ENCODE measurements around the gene RIPPLY3. TPM values are rescaled to one million over a fixed set of nuclear protein-coding genes. Genes with fewer than 3 reads are reported as not detected.

The RIPPLY3 gene
- total and polyA plus RNA-seq, 2 experiments from 2014 or later, result 2.5 to 2.8 TPM

- TF ChIP-seq EZH2 (IDR thresholded peaks at IDR 0.05; ENCODE audit: low read depth, unreplicated experiment) (no peak), ETS1 (IDR thresholded peaks at IDR 0.05) (no peak)
Measured at GRCh38 chr21:37058261-37058660, 51.8 kb downstream of the RIPPLY3 start (continued).

GRCh38 chr21:37059181-37059580, 52.7 kb downstream of the RIPPLY3 start:
- ATAC-seq (no peak), DNase-seq (ENCODE audit: low spot score) (no peak)
- peaks cover 32% of the 10 kb centered on the region for H3K4me1 Mint-ChIP-seq
- H3K79me2 ChIP-seq (replicated peaks; ENCODE audit: insufficient read depth), result no peaks in the 10 kb centered on the region
- no peak overlapping the region for H3K4me2 ChIP-seq
- no peak overlapping the region for H3K27ac ChIP-seq (ENCODE audit: low read depth)
- H3K27me3 Mint-ChIP-seq (ENCODE audit: insufficient read depth, low read depth, poor library complexity), result peaks cover 6% of the 10 kb centered on the region
- no peak overlapping the region for H3K4me3 ChIP-seq
- no peak overlapping the region for H3K27ac Mint-ChIP-seq
- no peak overlapping the region for H2AFZ ChIP-seq
- peaks cover 3% of the 10 kb centered on the region; the same call in 1 of the 3 replicates for H3K36me3 Mint-ChIP-seq (ENCODE audit: low read depth)
- H4K20me1 ChIP-seq (replicated peaks; ENCODE audit: insufficient read depth), result no peaks in the 10 kb centered on the region
- H3K36me3 ChIP-seq (ENCODE audit: insufficient read depth), result no peaks in the 10 kb centered on the region
- 0 out of 2 replicates have a peak, but pooled peaks cover 3% of the 10 kb centered on the region for H3F3A ChIP-seq (replicated peaks; ENCODE audit: low read depth)
- H3K4me3 Mint-ChIP-seq, result no peak overlapping the region
- peaks cover 29% of the 10 kb centered on the region for H3K4me1 ChIP-seq (ENCODE audit: insufficient read depth)
- H3K27me3 ChIP-seq (ENCODE audit: insufficient read depth), result no peaks in the 10 kb centered on the region
- peaks cover 7% of the 10 kb centered on the region; the same call in 2 of the 3 replicates for H3K9me3 Mint-ChIP-seq
- H3K9me2 ChIP-seq (ENCODE audit: insufficient read depth), result 0 out of 2 replicates have a peak, but pooled peaks cover 3% of the 10 kb centered on the region
- TF ChIP-seq EZH2 (IDR thresholded peaks at IDR 0.05; ENCODE audit: low read depth, unreplicated experiment) (no peak), ZNF462 (CRISPR knock-in tag; IDR thresholded peaks at IDR 0.05) (no peak), CREB1 (CRISPR knock-in tag; IDR thresholded peaks at IDR 0.05; ENCODE audit: low read depth) (no peak), POLR2AphosphoS5 (IDR thresholded peaks at IDR 0.05; ENCODE audit: low read depth) (no peak), REST (IDR thresholded peaks at IDR 0.05; ENCODE audit: unreplicated experiment) (no peak), CTCF (conservative IDR thresholded peaks at IDR 0.05; ENCODE audit: low read depth in 2 of 2) (no peak), ZNF114 (CRISPR knock-in tag; IDR thresholded peaks at IDR 0.05) (no peak), ZNF331 (CRISPR knock-in tag; IDR thresholded peaks at IDR 0.05; ENCODE audit: low read depth) (no peak), JUNB (IDR thresholded peaks at IDR 0.05; ENCODE audit: unreplicated experiment) (no peak), STAT1 (IDR thresholded peaks at IDR 0.05; ENCODE audit: unreplicated experiment) (no peak), NANOG (IDR thresholded peaks at IDR 0.05; ENCODE audit: borderline replicate concordance) (no peak), EZH2phosphoT487 (IDR thresholded peaks at IDR 0.05; ENCODE audit: unreplicated experiment) (no peak)

Data from GM23338 (cell line).